Activated T-cell treated with anti-CD3 and anti-CD28 coated beads, Interleukin-2, amount 50 U/mL, for 4 hours (primary cell): ENCODE data around the gene FALEC. TPM values are rescaled to one million over a fixed set of nuclear protein-coding genes. Genes with fewer than 3 reads are reported as not detected.

Experiments
- ATAC-seq, 2 donors: fragments of 200-7000 bp; cut with Tn5 transposase; one replicate each; pipeline ENCODE4 v1.10.0; 2021
- DNase-seq: peaks from one replicate; pipeline ENCODE4 v3.0.0-alpha.2; 2020
- H3K27me3 Mint-ChIP-seq: one replicate; pipeline ENCODE4 v1.8.0; 2021; ENCODE audit warnings: low read depth, mixed read lengths
- H3K36me3 Mint-ChIP-seq: one replicate; pipeline ENCODE4 v1.8.0; 2022; ENCODE audit warnings: mixed read lengths; ENCODE audit not compliant: insufficient read depth
- H3K4me1 Mint-ChIP-seq: one replicate; pipeline ENCODE4 v1.8.0; 2021; ENCODE audit warnings: low read depth, mixed read lengths
- H3K4me3 Mint-ChIP-seq: one replicate; pipeline ENCODE4 v1.8.0; 2021; ENCODE audit warnings: mild to moderate bottlenecking, moderate library complexity, mixed read lengths
- H3K9me3 Mint-ChIP-seq: one replicate; pipeline ENCODE4 v1.8.0; 2021; ENCODE audit warnings: mixed read lengths
- total RNA-seq, 3 donors: library from RNA; stranded (reverse); gene quantifications; one replicate each; pipeline ENCODE4 v1.2.1, GENCODE V29; 2021

FALEC gene
- total RNA-seq, 3 donors from 2014 or later = 0.40 TPM; not detected in 2

GRCh38 chr1:150521196-150521968, 5.8 kb downstream of the FALEC start:
- ATAC-seq (no peak), DNase-seq (no peak)
- no peak overlapping the region for H3K4me3 Mint-ChIP-seq
- H3K27me3 Mint-ChIP-seq = no peaks in the 10 kb centered on the region
- no peaks in the 10 kb centered on the region for H3K36me3 Mint-ChIP-seq
- H3K4me1 Mint-ChIP-seq = peaks cover 6% of the 10 kb centered on the region
- H3K9me3 Mint-ChIP-seq = no peaks in the 10 kb centered on the region

- Mint-ChIP-seq H3K36me3 (no peaks in the 10 kb centered on the region), H3K4me1 (no peaks in the 10 kb centered on the region), H3K4me3 (no peak overlapping the region), H3K9me3 (no peaks in the 10 kb centered on the region), H3K27me3 (no peaks in the 10 kb centered on the region)
- DNase-seq (no peak), ATAC-seq (no peak)
Measured at GRCh38 chr1:150525348-150525747, 9.8 kb downstream of the FALEC start.

GRCh38 chr1:150528196-150528595, 12.6 kb downstream of the FALEC start:
- H3K27me3 Mint-ChIP-seq = no peaks in the 10 kb centered on the region

GRCh38 chr1:150529017-150529416, 13.5 kb downstream of the FALEC start:
- no peaks in the 10 kb centered on the region for H3K27me3 Mint-ChIP-seq

More at GRCh38 chr1:150528196-150528595, 12.6 kb downstream of the FALEC start:
- no peak for ATAC-seq
- Mint-ChIP-seq H3K36me3 (no peaks in the 10 kb centered on the region), H3K4me1 (peaks cover 2% of the 10 kb centered on the region), H3K4me3 (no peak overlapping the region), H3K9me3 (no peaks in the 10 kb centered on the region)
- no peak for DNase-seq

DNA sequence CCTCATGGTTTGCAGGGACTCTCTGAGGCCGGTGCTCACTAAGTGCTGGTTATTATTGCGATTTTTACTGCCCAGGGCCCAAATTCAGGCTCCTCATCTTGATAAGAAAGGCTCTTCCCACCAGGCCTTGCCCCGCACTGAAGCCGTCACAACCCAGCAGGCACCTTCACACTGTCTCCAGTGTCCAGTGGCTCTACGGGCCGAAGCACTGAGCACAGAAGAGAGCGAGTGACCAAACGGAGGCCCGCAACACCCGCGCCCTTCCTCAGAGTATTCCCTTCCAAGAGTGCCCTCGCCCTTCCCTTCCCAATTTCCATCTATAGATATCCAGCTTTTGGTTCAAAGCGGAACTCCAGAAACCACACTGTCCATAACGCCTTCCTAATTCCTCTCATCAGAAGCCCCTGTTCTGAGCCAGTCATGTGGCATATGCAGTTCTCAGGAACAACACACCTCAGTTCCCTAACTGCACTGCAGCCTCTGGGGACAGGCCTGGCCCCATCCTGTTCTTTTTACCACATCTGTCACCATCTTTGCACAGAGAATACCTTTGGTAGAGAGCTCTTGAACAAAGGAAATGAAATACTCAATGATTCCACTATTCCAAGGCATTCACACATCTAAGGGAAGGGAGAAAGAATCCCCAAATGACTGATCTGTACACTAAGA, 15.1 kb downstream of the FALEC start:
- DNase-seq (no peak), ATAC-seq (no peak)
- Mint-ChIP-seq H3K36me3 (no peaks in the 10 kb centered on the region), H3K27me3 (no peaks in the 10 kb centered on the region), H3K4me1 (peaks cover 2% of the 10 kb centered on the region), H3K4me3 (no peak overlapping the region), H3K9me3 (no peaks in the 10 kb centered on the region)

More at GRCh38 chr1:150529017-150529416, 13.5 kb downstream of the FALEC start:
- H3K4me1 Mint-ChIP-seq = peaks cover 2% of the 10 kb centered on the region
- DNase-seq (no peak), ATAC-seq (no peak)
- no peaks in the 10 kb centered on the region for H3K36me3 Mint-ChIP-seq
- H3K4me3 Mint-ChIP-seq = no peak overlapping the region
- H3K9me3 Mint-ChIP-seq = no peaks in the 10 kb centered on the region

DNA sequence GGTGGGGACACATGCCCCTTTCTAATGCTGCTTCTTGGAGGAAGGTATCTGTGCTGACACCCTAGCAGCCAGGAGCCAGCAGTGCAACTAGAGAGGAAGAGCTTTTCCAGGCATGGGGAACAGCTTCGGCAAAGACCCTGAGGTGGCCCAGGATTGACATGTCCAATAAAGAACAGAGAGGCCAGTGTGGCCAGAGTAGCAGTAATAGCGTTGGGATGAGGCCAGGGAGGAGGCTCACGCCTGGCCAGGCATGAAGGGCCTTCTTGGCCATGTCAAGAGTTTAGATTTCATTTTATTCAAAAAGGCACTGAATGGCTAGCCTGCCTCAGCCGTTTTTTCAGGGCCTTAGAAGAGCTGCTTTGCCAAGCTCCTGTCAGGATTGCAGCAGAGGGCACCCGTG, 17.3 kb downstream of the FALEC start:
- ATAC-seq = no peak
- no peak for DNase-seq
- H3K36me3 Mint-ChIP-seq = no peaks in the 10 kb centered on the region
- H3K4me1 Mint-ChIP-seq = peaks cover 2% of the 10 kb centered on the region
- peaks cover 3% of the 10 kb centered on the region for H3K27me3 Mint-ChIP-seq
- H3K9me3 Mint-ChIP-seq = no peaks in the 10 kb centered on the region
- H3K4me3 Mint-ChIP-seq = no peak overlapping the region

DNA sequence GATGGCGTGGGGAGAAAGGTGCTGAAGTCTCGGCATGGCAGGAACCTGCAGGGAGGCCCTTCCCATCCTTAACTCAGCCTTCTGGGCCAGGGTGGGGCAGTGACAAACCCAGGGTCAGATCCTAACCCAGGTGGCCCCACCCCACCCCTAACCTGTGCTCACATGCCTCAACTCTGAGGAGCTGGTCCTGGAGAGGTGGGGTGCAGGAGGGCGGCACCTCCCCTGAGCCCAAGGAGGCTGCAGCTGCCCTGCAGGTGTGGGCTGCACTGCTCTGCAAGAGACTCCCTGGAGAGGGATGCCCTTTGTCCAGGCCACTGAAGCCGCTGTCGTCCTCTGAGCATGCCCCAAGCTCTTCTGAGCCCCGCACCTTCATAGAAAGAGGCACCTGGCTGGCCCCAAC, 18.4 kb downstream of the FALEC start:
- Mint-ChIP-seq H3K9me3 (no peaks in the 10 kb centered on the region), H3K27me3 (peaks cover 3% of the 10 kb centered on the region), H3K36me3 (no peaks in the 10 kb centered on the region), H3K4me1 (peaks cover 2% of the 10 kb centered on the region), H3K4me3 (no peak overlapping the region)
- ATAC-seq (no peak), DNase-seq (no peak)

- ATAC-seq (no peak), DNase-seq (no peak)
- Mint-ChIP-seq H3K9me3 (no peaks in the 10 kb centered on the region), H3K27me3 (peaks cover 5% of the 10 kb centered on the region), H3K4me1 (peaks cover 2% of the 10 kb centered on the region), H3K36me3 (no peaks in the 10 kb centered on the region), H3K4me3 (no peak overlapping the region)
Measured at GRCh38 chr1:150535511-150536287, 20.1 kb downstream of the FALEC start.

- peaks cover 2% of the 10 kb centered on the region for H3K4me1 Mint-ChIP-seq
- H3K27me3 Mint-ChIP-seq = peaks cover 5% of the 10 kb centered on the region
- H3K4me3 Mint-ChIP-seq = no peak overlapping the region
- no peaks in the 10 kb centered on the region for H3K9me3 Mint-ChIP-seq
- ATAC-seq (no peak), DNase-seq (no peak)
- H3K36me3 Mint-ChIP-seq = no peaks in the 10 kb centered on the region
Measured at GRCh38 chr1:150536836-150537731, 21.5 kb downstream of the FALEC start.

- no peak for ATAC-seq
Measured at GRCh38 chr1:150537732-150538684, 22.5 kb downstream of the FALEC start.

GRCh38 chr1:150543500-150544143, 28.1 kb downstream of the FALEC start:
- DNase-seq = no peak
- H3K4me1 Mint-ChIP-seq = peaks cover 3% of the 10 kb centered on the region

More at GRCh38 chr1:150537732-150538684, 22.5 kb downstream of the FALEC start:
- DNase-seq = no peak
- no peaks in the 10 kb centered on the region for H3K36me3 Mint-ChIP-seq
- H3K4me1 Mint-ChIP-seq = no peaks in the 10 kb centered on the region
- peaks cover 5% of the 10 kb centered on the region for H3K27me3 Mint-ChIP-seq
- no peak overlapping the region for H3K4me3 Mint-ChIP-seq
- H3K9me3 Mint-ChIP-seq = no peaks in the 10 kb centered on the region

DNA sequence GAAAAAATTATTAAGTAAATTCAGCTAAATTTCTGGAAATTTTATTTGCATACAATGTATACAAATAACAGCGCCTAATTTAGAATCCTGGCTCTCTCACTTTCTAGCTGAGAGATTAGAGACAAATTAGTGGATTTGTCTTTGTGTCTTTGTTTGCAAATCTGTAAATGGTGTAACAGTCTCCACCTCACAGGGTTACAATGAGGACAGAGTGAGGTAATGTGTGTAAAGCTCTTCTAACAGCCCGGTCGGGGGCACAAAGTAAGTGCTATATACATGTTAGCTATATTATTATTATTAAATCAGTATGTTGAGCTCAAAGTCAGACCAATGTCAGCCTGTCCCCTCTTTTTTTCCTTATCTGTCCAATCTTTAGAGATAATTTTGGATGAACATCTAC, 28.7 kb downstream of the FALEC start:
- DNase-seq (no peak), ATAC-seq (no peak)
- peaks cover 3% of the 10 kb centered on the region for H3K4me1 Mint-ChIP-seq
- H3K4me3 Mint-ChIP-seq = no peak overlapping the region
- no peaks in the 10 kb centered on the region for H3K36me3 Mint-ChIP-seq
- H3K9me3 Mint-ChIP-seq = no peaks in the 10 kb centered on the region
- H3K27me3 Mint-ChIP-seq = peaks cover 32% of the 10 kb centered on the region

More at GRCh38 chr1:150543500-150544143, 28.1 kb downstream of the FALEC start:
- Mint-ChIP-seq H3K27me3 (peaks cover 32% of the 10 kb centered on the region), H3K9me3 (no peaks in the 10 kb centered on the region), H3K4me3 (no peak overlapping the region), H3K36me3 (no peaks in the 10 kb centered on the region)
- no peak for ATAC-seq
